SK-N-SH (cell line): ENCODE measurements around the gene UPK3BL2.
"Not testable (repeated sequence)": the region's sequence is repeated elsewhere in the genome, so short reads cannot be mapped to it uniquely, and the experiment has no call there.

Experiments used
- CHD2 ChIP-seq: fragments of 150-350 bp; IDR thresholded peaks from 2 replicates; pipeline ENCODE4 v1.6.1; 2018; ENCODE audit warnings: low read length; ENCODE audit not compliant: partially characterized antibody
- CTCF ChIP-seq: fragments of 200-600 bp; sonication (generic); IDR thresholded peaks from 2 replicates; pipeline ENCODE4 v1.6.1; 2017; ENCODE audit warnings: antibody characterized with exemption, mild to moderate bottlenecking, moderate library complexity
- ELF1 ChIP-seq: IDR thresholded peaks from 2 replicates; pipeline ENCODE4 v1.4.0; 2012
- EZH2phosphoT487 ChIP-seq: fragments of 200-600 bp; sonication (generic); IDR thresholded peaks from 2 replicates; pipeline ENCODE4 v1.6.1; 2017; ENCODE audit warnings: low read depth, mixed run types, mild to moderate bottlenecking, antibody characterized with exemption, moderate library complexity, borderline replicate concordance
- PBX3 ChIP-seq: IDR thresholded peaks from 2 replicates; pipeline ENCODE4; 2012
- RAD21 ChIP-seq: IDR thresholded peaks from 2 replicates; pipeline ENCODE4 v1.6.1; 2012; ENCODE audit warnings: mild to moderate bottlenecking, low read length
- SIN3A ChIP-seq: IDR thresholded peaks from 2 replicates; pipeline ENCODE4 v1.6.1; 2012; ENCODE audit warnings: low read depth, mild to moderate bottlenecking, low read length, moderate library complexity, borderline replicate concordance
- SMC3 ChIP-seq: IDR thresholded peaks from 2 replicates; pipeline ENCODE4 v1.6.1; 2012; ENCODE audit warnings: low read depth, low read length, improper control_type of control experiment
- TAF1 ChIP-seq: IDR thresholded peaks from 2 replicates; pipeline ENCODE4 v1.6.1; 2012; ENCODE audit warnings: low read depth, mild to moderate bottlenecking, low read length, moderate library complexity, borderline replicate concordance
- TCF12 ChIP-seq: IDR thresholded peaks from 2 replicates; pipeline ENCODE4 v1.4.0; 2012

- TF ChIP-seq CTCF, TAF1, SIN3A, CHD2, EZH2phosphoT487, SMC3, PBX3, RAD21, TCF12, ELF1: not testable (repeated sequence)
Measured at GRCh38 chr7:102505298-102506185, 38.0 kb downstream of the UPK3BL2 start.
